DND-41 (cell line): ENCODE results near the gene NOL7.

Experiments used
- CTCF ChIP-seq: IDR thresholded peaks from 2 replicates; pipeline ENCODE4 v1.5.1; 2012; ENCODE audit warnings: borderline replicate concordance, low read length, moderate library complexity, mild to moderate bottlenecking; ENCODE audit not compliant: poor library complexity, severe bottlenecking; ENCODE audit errors: extremely low read depth
- EZH2 ChIP-seq: IDR thresholded peaks from 3 replicates; pipeline ENCODE4 v1.6.1; 2012; ENCODE audit warnings: borderline replicate concordance, low read depth, mild to moderate bottlenecking, moderate library complexity, low read length, inconsistent platforms; ENCODE audit not compliant: severe bottlenecking

GRCh38 chr6:13597073-13597472, 18.1 kb upstream of the NOL7 start:
- TF ChIP-seq EZH2: no peak
- no peak for TF ChIP-seq CTCF
